Activated T-cell treated with anti-CD3 and anti-CD28 coated beads, Interleukin-2, amount 50 U/mL, for 4 hours (primary cell): ENCODE measurements around the gene BRD7. TPM values are rescaled to one million over a fixed set of nuclear protein-coding genes. Genes with fewer than 3 reads are reported as not detected.

ENCODE experiments used
- ATAC-seq, 2 donors: fragments of 200-7000 bp; cut with Tn5 transposase; one replicate each; pipeline ENCODE4 v1.10.0; 2021
- DNase-seq: peaks from one replicate; pipeline ENCODE4 v3.0.0-alpha.2; 2020
- H3K27me3 Mint-ChIP-seq: one replicate; pipeline ENCODE4 v1.8.0; 2021; ENCODE audit warnings: low read depth, mixed read lengths
- H3K36me3 Mint-ChIP-seq: one replicate; pipeline ENCODE4 v1.8.0; 2022; ENCODE audit warnings: mixed read lengths; ENCODE audit not compliant: insufficient read depth
- H3K4me1 Mint-ChIP-seq: one replicate; pipeline ENCODE4 v1.8.0; 2021; ENCODE audit warnings: low read depth, mixed read lengths
- H3K4me3 Mint-ChIP-seq: one replicate; pipeline ENCODE4 v1.8.0; 2021; ENCODE audit warnings: mild to moderate bottlenecking, moderate library complexity, mixed read lengths
- H3K9me3 Mint-ChIP-seq: one replicate; pipeline ENCODE4 v1.8.0; 2021; ENCODE audit warnings: mixed read lengths
- total RNA-seq, 3 donors: library from RNA; stranded (reverse); gene quantifications; one replicate each; pipeline ENCODE4 v1.2.1, GENCODE V29; 2021

BRD7 gene
- total RNA-seq, 3 donors from 2014 or later = 87.1 to 91.1 (median 91.0) TPM

DNA sequence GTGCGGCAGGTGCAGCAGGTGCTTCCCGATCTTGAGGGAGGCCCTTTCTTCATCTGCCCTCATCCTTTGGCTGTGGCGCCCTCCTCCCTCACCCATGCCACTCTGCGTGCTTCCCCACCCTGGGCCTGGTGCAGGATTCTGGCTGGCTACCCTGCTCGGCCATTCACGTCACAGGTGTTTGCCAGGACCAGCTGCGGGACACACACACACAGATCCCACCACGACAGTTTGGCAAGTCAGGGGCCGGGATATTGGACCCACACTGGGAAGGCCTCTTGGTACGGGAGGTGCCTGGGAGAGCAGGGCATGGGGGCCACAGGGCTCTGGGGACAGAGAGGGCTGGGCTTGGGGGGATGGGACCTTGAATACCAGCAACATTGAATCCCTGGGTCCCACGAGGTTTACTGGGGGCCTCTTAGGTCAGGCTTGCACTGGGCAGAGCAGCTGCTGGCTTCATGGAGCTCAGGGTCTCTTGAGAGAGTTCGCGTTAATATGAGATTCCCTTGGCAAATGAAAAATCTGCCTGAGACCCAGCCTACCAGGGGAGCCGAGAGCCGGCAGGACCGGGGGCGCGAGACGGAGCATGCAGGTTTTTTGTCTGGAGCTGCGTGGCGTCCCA is 87.3 kb downstream of the BRD7 start:
- no peak for DNase-seq
- Mint-ChIP-seq H3K4me3 (peak overlapping the region; percentile 62), H3K9me3 (peaks cover 4% of the 10 kb centered on the region), H3K36me3 (peaks cover 11% of the 10 kb centered on the region), H3K27me3 (no peaks in the 10 kb centered on the region), H3K4me1 (peaks cover 92% of the 10 kb centered on the region)
- ATAC-seq = no peak

DNA sequence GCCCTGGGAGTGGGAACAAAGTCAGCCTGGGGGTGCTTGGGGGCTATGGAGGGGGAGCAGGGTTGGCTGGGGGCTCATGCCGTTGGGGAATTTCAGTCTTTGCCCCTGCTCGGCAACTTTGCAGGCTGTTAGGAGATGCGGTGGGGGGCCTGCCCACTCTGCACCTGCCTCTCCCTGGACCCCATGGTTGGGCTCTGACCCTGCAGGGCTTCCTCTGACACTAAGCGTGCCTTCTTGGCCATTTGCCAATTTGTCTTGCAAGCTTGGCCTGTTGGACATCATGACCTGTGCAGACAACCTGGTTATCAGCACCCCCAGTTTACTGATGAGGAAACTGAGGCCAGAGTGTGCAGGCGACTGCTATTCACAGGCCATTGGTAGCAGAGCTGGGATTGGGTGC is 87.9 kb downstream of the BRD7 start:
- H3K36me3 Mint-ChIP-seq = peaks cover 8% of the 10 kb centered on the region
- peaks cover 4% of the 10 kb centered on the region for H3K9me3 Mint-ChIP-seq
- H3K4me3 Mint-ChIP-seq = no peak overlapping the region
- no peaks in the 10 kb centered on the region for H3K27me3 Mint-ChIP-seq
- peaks cover 96% of the 10 kb centered on the region for H3K4me1 Mint-ChIP-seq
- DNase-seq (no peak), ATAC-seq (no peak)

DNA sequence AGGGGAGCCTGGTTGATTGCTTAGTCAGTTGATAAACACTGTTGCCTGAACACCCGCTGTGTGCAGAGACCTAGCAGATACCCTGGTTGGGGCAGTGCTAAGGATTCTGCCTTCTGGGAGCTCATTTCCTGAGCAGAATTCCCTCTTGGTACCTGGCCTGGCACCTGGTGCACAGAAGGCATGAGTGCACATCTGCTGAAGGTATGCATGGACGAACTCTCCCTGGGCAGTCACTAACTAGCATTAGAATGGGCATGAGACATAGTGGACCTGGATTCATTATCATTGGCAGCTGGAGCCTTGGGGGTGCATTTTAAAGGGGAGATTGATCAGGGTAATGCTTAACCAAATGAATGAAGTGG is 89.3 kb downstream of the BRD7 start:
- peaks cover 4% of the 10 kb centered on the region for H3K9me3 Mint-ChIP-seq
- ATAC-seq = no peak
- no peak for DNase-seq
- H3K36me3 Mint-ChIP-seq = peaks cover 6% of the 10 kb centered on the region
- no peaks in the 10 kb centered on the region for H3K27me3 Mint-ChIP-seq
- H3K4me3 Mint-ChIP-seq = peak overlapping the region; percentile 39
- peaks cover 96% of the 10 kb centered on the region for H3K4me1 Mint-ChIP-seq

DNA sequence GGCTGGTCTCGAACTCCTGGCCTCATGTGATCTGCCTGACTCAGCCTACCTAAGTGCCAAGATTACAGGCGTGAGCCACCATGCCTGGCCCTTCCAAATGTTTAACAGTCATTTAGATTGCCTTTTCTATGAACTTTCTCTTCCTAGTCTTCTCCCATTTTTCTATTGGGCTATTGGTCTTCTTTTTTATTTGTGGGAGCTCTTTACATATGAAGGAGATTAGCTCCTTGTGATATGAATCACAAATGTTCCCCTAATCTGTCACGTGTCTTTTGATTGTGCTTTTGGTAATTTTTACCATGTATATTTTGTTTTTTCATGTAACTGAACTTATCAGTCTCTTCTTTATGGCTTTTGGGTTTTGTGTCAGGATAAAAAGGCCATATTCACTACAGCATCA is 90.5 kb downstream of the BRD7 start:
- H3K27me3 Mint-ChIP-seq = no peaks in the 10 kb centered on the region
- peaks cover 95% of the 10 kb centered on the region for H3K4me1 Mint-ChIP-seq
- DNase-seq (no peak), ATAC-seq (no peak)
- H3K4me3 Mint-ChIP-seq = peak overlapping the region; percentile 66
- H3K36me3 Mint-ChIP-seq = peaks cover 8% of the 10 kb centered on the region
- H3K9me3 Mint-ChIP-seq = peaks cover 4% of the 10 kb centered on the region

DNA sequence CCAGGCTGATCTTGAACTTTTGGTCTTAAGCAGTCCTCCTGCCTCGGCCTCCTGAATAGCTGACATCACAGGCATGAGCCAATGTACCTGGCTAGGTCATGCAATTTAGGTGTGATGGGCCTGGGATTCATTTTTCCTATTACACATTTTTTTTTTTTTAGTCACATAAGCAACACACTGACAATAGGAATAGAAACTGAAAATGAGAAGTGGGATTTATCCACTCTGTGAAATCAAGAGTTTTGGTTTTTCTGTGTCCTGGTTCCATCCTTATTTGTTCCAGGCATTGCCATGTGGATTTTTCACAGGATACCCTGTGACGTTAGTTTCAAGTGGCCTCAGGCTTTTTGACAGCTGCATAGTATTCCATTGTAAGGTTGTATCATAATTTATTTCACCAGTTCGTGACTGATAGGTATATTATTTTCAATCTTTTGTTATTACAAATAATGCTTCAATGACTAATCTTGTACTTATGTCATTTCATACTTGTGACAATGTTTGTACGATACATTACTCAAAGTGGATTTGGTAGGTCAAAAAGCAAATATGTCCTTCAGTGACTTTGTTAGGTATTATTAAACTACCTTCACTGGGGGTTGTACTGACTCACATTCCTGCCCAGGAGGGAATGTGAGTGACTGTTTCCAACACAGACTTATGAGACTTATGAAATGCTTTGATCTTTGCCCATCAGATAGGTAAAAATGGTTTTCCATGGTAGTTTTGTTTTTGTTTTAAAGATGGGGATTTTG is 91.8 kb downstream of the BRD7 start:
- peaks cover 4% of the 10 kb centered on the region for H3K9me3 Mint-ChIP-seq
- ATAC-seq (peak; percentile 54 to 59), DNase-seq (no peak)
- H3K27me3 Mint-ChIP-seq = no peaks in the 10 kb centered on the region
- H3K4me1 Mint-ChIP-seq = peaks cover 95% of the 10 kb centered on the region
- peaks cover 8% of the 10 kb centered on the region for H3K36me3 Mint-ChIP-seq
- H3K4me3 Mint-ChIP-seq = peak overlapping the region; percentile 66

DNA sequence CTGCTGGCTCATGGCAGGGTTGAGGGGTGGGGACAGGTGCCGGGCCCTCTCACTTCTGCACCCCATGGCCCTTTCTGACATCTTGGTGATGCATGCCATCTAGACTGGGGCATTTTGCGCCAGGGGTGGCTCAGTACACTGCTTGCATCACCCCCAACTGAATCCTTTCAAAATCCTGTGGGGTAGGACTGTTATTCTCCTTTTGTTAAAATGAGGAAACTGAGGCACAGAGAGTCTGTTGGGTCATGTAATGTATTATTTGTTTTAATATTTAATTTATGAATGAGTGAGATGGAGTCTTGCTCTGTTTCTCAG is 92.5 kb downstream of the BRD7 start:
- Mint-ChIP-seq H3K9me3 (peaks cover 4% of the 10 kb centered on the region), H3K4me3 (peak overlapping the region; percentile 21), H3K4me1 (peaks cover 95% of the 10 kb centered on the region), H3K36me3 (peaks cover 8% of the 10 kb centered on the region), H3K27me3 (no peaks in the 10 kb centered on the region)
- ATAC-seq (no peak), DNase-seq (no peak)

DNA sequence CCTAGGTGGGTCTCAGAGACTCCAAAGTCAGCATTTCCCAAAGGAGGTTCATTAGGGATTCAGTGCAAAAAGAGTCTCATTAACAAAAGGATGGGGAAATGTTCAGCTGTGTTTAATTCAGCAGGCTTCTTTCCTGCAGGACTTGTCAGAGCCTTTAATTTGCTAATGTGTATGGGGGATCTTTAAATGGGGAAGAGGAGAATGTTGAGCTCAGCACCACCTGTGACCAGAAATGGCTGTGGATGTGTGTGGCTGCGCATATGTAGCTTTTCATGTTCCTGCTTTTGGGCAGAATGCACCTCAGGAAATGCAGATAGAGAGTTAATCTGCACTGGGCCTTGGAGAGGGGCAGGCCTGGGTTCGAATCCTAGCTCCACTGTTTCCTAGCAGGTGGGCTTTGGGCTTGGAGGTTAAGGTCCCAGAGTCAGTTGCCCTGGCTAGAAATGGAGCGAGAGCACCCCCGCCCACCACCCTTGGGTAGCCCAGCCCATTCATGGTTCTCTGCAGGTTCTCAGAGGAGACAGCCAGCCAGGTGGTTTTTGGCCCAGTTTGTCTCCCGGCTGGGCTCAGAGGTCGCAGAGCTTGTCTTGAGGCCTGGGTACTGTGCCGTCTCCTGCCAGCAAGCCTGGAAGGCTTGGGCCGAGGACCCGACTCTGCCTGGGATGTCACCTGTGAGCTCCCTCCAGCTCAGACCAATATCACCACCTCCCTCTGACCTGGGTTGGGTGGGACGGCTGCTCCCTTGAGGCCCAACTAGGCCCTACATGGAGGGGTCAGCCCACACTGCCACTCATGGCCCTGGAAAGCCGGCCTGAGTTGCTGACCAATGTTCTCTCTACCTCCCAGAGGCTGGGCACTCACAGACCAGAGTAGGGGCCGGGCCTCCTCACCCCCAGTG is 93.1 kb downstream of the BRD7 start:
- DNase-seq (no peak), ATAC-seq (no peak)
- Mint-ChIP-seq H3K27me3 (no peaks in the 10 kb centered on the region), H3K4me1 (peaks cover 97% of the 10 kb centered on the region), H3K9me3 (peaks cover 4% of the 10 kb centered on the region), H3K4me3 (peak overlapping the region; percentile 93), H3K36me3 (peaks cover 8% of the 10 kb centered on the region)

DNA sequence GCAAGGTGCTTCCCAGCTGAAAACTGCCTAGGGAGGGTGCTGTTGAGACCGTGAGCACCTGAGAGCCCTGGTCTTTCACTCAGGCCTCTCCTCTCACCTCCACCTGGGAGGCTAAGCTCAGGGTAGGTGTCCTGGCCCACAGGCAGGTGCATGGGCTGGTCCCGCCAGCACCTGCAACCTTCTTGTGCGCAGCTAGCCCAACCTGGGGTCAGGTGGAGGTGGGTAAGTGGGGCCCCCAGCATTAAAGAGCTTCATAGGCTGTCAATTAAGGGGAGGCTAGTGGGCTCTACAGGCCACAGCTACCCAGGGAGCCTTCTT is 93.7 kb downstream of the BRD7 start:
- peaks cover 4% of the 10 kb centered on the region for H3K9me3 Mint-ChIP-seq
- peak overlapping the region; percentile 93 for H3K4me3 Mint-ChIP-seq
- H3K4me1 Mint-ChIP-seq = peaks cover 97% of the 10 kb centered on the region
- no peaks in the 10 kb centered on the region for H3K27me3 Mint-ChIP-seq
- ATAC-seq = no peak
- H3K36me3 Mint-ChIP-seq = peaks cover 8% of the 10 kb centered on the region
- DNase-seq = no peak

DNA sequence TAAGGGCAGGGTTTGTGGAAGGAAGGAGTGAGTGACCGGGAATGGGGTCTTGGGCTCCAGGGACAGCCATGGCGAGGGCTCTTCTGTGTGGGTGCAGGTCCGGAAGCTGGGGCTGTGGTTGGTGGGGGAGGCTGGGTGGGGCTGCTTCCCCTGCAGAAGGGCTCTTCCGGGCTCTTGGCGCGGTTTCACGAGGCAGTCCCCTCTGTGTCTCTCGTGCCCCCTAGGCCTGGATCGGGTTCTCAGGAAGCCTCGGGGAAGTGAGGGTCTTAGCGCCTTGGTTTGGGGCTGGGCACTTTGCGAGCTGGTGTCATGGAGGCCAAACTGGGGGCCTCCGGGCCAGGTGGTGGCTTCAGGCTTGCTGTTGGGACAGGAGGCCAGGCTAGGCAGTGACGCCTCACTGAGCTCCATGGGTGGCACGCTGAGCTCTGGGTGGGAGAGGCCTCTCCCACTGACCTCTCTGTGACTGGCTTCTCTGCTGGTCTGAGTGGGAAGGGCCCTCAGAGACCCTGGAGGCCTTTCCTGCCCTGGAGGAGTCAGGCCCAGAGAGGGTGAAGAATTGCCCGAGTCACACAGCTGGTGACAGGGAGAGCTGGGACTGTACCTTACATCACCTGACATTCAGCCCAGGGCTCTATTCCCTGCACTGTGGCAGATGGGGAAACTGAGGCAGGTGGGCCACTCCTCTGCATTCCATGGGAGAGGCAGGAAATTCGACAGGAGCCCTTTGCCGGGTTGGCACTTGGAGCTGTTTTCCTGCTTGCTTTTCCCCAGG is 94.3 kb downstream of the BRD7 start:
- ATAC-seq = peak; percentile 27 to 28
- no peaks in the 10 kb centered on the region for H3K27me3 Mint-ChIP-seq
- peak overlapping the region; percentile 93 for H3K4me3 Mint-ChIP-seq
- peak; percentile 38 for DNase-seq
- peaks cover 97% of the 10 kb centered on the region for H3K4me1 Mint-ChIP-seq
- H3K36me3 Mint-ChIP-seq = peaks cover 5% of the 10 kb centered on the region
- peaks cover 4% of the 10 kb centered on the region for H3K9me3 Mint-ChIP-seq

DNA sequence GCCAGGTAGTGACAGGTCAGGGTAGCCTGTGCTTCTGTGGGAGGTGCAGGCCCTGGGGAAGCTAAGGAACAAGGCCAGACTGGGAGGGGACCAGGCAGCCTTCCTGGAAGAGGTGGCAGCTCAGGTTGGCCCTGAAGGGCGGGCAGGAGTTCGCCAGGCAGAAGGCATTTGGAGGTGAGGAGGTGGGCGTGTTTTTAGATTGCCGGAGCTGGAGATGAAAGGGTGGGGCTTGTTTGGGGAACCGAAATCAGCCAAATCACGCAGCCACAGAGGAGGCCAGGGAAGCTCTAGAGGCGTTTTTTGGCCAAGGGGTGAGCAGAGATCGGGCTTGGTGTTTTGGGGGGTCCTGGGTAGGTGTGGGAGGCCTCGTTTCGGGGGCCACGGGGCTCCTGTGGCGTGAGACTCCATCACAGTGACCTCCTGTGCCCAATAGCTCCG is 94.9 kb downstream of the BRD7 start:
- DNase-seq (no peak), ATAC-seq (peak; percentile 29 to 49)
- Mint-ChIP-seq H3K9me3 (peaks cover 4% of the 10 kb centered on the region), H3K4me1 (peaks cover 97% of the 10 kb centered on the region), H3K36me3 (peaks cover 5% of the 10 kb centered on the region), H3K4me3 (peak overlapping the region; percentile 93), H3K27me3 (no peaks in the 10 kb centered on the region)

DNA sequence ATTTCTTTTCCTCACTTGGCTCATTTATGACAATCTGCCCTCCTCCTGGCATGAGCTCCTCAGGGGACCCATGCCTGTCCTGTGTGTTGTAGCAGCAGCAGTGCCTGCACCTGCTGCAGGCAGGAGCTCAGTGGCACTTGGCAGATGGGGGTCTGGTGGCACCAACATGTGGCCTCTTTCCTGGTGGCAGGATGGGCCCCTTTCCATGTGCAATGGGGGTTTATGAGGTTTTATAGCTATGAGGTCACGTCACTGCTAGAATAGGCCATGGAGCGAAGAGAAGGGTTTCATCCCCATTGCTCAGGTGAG is 95.5 kb downstream of the BRD7 start:
- peak overlapping the region; percentile 93 for H3K4me3 Mint-ChIP-seq
- no peak for DNase-seq
- H3K27me3 Mint-ChIP-seq = no peaks in the 10 kb centered on the region
- ATAC-seq = no peak
- H3K4me1 Mint-ChIP-seq = peaks cover 97% of the 10 kb centered on the region
- H3K36me3 Mint-ChIP-seq = peaks cover 4% of the 10 kb centered on the region
- peaks cover 2% of the 10 kb centered on the region for H3K9me3 Mint-ChIP-seq

DNA sequence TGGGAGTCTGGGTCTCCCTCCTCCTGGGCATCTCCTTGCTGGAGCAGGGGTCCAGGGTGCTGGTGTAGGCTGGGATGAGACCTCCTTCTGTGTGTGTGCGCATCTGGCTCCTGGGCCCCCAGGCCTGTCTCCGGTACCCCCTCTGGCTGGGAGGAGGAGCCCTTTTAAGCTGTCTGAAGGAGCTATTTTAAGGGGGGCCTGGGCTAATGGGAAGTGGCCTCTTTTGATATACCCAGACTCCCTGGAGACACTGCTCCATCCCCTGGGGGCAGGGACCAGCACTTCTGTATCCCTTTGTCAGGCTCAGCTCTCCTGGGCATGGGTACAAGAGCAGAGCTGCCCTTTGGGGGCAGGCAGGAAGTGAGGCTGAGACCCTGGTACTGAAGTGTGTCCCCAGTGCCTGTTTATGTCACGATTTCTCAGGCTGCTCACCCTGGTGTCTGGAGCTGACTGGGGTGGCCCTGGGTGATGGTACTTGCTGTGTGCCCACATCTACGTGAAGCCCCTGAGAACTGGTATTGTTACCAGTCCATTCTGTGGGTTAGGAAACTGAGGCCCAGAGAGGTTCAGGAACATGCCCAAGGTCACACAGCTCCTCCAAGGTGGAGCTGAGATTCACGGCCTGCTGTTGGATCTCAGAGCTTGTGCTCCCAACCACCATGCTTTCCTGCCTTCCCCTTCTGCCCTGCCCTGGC is 96.0 kb downstream of the BRD7 start:
- Mint-ChIP-seq H3K27me3 (no peaks in the 10 kb centered on the region), H3K36me3 (peaks cover 3% of the 10 kb centered on the region), H3K4me1 (peaks cover 96% of the 10 kb centered on the region), H3K4me3 (peak overlapping the region; percentile 93), H3K9me3 (no peaks in the 10 kb centered on the region)
- ATAC-seq (no peak), DNase-seq (no peak)

DNA sequence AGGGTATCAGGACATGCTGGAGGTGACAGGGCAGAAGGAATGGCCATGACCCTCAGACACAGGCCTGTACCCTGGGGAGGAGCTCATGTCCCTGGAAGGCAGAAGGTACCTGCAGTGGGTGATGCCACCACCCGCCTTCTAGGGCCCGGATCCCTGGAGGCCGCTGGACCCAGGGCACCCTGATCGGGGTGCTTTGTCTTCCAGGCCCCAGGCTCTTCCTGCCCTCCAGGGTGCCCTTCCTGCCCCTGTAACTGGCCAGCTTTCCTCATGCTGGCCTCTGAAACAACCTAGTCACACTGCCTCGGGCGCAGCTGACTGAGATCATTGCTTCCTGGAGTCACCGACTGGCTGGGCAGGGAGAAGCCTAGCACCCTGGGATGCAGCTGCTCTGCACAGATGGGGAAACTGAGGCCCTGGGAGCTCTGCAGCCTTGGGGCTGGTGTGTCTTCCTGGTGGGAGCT is 96.6 kb downstream of the BRD7 start:
- no peak for ATAC-seq

More for the DNA sequence above, 96.6 kb downstream of the BRD7 start:
- Mint-ChIP-seq H3K27me3 (no peaks in the 10 kb centered on the region), H3K4me3 (peak overlapping the region; percentile 11), H3K4me1 (peaks cover 95% of the 10 kb centered on the region), H3K9me3 (no peaks in the 10 kb centered on the region), H3K36me3 (peaks cover 2% of the 10 kb centered on the region)
- DNase-seq = no peak
